ENCODE results near the gene ALK.

DNA sequence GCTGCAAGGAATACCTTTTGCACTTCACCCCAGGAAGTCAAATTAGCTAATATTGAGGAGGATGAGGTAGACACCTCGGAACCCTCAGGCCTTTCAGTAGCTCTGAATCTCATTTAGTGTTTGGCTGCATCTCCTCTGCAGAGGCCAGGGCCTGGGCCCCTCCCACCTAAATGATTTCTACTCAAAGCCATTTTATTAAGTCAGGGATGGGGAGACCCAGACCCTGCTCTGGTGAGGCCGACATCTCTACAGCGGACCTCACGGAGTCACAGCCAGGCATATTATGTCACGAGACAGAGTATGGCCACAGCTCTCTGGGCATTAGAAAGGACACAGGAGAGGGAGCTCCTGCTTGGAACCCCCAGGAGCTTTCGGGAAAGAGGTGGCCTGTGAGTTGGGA is 305.5 kb downstream of the ALK start:
- TF ChIP-seq, protein P1, sequence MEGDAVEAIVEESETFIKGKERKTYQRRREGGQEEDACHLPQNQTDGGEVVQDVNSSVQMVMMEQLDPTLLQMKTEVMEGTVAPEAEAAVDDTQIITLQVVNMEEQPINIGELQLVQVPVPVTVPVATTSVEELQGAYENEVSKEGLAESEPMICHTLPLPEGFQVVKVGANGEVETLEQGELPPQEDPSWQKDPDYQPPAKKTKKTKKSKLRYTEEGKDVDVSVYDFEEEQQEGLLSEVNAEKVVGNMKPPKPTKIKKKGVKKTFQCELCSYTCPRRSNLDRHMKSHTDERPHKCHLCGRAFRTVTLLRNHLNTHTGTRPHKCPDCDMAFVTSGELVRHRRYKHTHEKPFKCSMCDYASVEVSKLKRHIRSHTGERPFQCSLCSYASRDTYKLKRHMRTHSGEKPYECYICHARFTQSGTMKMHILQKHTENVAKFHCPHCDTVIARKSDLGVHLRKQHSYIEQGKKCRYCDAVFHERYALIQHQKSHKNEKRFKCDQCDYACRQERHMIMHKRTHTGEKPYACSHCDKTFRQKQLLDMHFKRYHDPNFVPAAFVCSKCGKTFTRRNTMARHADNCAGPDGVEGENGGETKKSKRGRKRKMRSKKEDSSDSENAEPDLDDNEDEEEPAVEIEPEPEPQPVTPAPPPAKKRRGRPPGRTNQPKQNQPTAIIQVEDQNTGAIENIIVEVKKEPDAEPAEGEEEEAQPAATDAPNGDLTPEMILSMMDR (conservative IDR thresholded peaks at IDR 0.05), result no peak
- no peak for TF ChIP-seq ZFX (IDR thresholded peaks at IDR 0.05)
